Stimulated activated CD4-positive, alpha-beta T cell treated with anti-CD3 and anti-CD28 coated beads, TNF-alpha, amount 100 ng/mL, for 24 hours (primary cell): Measurements from ENCODE around the gene HOXB2.
"Not testable (repeated sequence)": the region's sequence is repeated elsewhere in the genome, so short reads cannot be mapped to it uniquely, and the experiment has no call there.

Source experiments
- DNase-seq, 3 experiments: peaks; one replicate each; pipeline ENCODE4 v3.0.0-alpha.2; 2020; ENCODE audit warnings: low read depth in 3 of 3

The HOXB2 gene

DNA sequence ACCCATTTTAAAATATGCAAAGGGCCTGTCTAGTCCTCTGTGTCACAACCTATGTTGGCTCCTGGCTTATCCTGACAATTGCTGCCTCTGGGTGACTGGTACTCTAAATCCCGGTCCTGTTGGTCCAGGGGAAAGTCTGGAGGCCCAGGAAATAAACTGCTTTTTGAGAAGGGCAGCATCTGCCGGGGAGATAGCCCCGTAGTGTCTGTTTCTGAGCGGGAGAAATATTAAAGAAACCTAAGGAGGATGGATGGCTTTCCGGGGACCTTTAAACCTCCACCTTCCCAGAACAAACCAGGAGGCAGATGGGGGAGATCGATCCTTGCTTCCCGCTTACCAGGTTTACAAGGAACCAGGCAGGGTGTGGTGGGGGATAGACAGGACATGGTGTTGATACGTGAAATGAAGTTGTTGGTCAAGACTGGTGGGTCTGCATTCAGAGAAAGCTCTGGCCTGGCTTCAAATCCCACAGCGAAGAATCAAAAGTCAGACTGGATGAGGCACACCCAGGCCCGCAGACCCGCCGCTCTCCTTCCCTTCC lies 3.8 kb downstream of the HOXB2 start:
- DNase-seq, result no peak

GRCh38 chr17:48540213-48540612 lies 4.7 kb downstream of the HOXB2 start:
- DNase-seq, result no peak

- DNase-seq, result no peak
Measured at GRCh38 chr17:48539177-48539576, 5.7 kb downstream of the HOXB2 start.

GRCh38 chr17:48537316-48537715 lies 7.6 kb downstream of the HOXB2 start:
- DNase-seq, result no peak

GRCh38 chr17:48535793-48536559 lies 8.9 kb downstream of the HOXB2 start:
- DNase-seq, result not testable (repeated sequence)

DNA sequence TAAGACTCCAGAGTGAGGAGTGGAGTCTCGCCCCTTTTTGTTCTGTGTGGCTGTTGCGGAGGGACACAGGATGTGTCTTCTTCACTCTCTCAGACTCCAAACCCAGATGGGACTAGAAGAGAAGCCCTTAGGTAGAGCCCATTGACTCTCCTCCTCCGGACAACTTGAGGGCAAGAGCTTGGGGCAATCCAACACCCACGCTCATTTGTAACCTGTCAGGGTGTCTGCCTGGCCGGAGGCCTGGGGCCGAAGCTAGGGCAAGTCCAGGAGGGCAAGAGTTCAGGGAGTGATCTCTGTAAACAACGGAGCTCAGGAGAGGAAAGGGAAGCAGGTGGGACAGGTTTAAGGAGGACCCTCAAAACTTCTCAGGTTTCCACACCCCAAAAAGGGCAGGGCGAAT lies 12.6 kb downstream of the HOXB2 start:
- DNase-seq, result no peak

GRCh38 chr17:48530887-48531272 lies 14.0 kb downstream of the HOXB2 start, which contains the start of gene HOXB1:
HOXB1 (minus strand) TSS chr17:48531011; CDS start chr17:48530904, 107 bp downstream.
- no peak for DNase-seq

DNA sequence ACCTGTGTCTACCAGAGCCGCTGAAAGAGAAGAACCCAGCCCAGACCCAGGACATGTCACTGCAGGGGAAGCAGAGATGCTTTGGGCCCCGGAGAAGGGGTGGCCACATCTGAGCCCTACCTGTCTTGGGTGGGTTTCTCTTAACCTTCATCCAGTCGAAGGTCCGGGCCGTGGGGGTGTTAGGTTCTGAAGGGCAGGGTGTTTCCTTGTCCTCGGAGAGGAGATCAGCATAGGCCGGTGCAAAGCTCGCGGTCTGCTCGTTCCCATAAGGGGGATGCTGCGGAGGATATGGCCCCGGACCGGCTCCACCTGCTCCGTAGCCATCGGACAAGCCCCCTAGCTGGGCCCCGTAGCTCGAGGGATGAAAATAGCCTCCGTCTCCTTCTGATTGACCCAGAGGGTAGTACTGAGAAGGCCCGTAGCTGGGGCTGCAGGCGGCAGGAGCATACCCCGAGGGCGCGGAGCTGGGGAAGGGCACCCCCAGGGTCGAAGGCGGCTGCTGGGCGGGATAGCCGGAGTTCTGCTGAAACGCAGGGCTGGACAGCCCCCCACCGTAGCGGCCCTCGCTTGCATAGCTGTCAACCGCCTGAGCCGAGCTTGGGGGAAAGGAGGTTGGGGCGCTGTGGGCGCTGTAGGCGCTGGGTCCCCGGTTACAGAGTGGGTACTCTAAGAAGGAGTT lies 14.6 kb downstream of the HOXB2 start:
- DNase-seq, result no peak

DNA sequence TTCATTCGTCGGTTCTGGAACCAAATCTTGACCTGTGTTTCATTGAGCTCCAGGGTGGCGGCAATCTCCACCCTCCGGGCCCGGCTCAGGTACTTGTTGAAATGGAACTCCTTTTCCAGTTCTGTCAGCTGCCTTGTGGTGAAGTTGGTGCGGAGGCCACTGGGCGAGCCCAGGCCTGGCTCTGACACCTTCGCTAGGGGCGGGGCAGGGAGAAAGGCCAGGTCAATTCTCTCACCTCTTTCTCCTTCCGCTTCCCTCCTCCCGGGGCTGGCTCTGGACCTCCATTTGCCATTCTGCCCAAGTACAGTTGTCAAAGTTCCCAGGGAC lies 15.3 kb downstream of the HOXB2 start:
- DNase-seq, result no peak

- DNase-seq, result no peak
Measured at GRCh38 chr17:48528936-48529682, 15.8 kb downstream of the HOXB2 start.

GRCh38 chr17:48528153-48528935 lies 16.6 kb downstream of the HOXB2 start:
- no peak for DNase-seq

- no peak for DNase-seq
Measured at GRCh38 chr17:48527547-48527932, 17.4 kb downstream of the HOXB2 start.

DNA sequence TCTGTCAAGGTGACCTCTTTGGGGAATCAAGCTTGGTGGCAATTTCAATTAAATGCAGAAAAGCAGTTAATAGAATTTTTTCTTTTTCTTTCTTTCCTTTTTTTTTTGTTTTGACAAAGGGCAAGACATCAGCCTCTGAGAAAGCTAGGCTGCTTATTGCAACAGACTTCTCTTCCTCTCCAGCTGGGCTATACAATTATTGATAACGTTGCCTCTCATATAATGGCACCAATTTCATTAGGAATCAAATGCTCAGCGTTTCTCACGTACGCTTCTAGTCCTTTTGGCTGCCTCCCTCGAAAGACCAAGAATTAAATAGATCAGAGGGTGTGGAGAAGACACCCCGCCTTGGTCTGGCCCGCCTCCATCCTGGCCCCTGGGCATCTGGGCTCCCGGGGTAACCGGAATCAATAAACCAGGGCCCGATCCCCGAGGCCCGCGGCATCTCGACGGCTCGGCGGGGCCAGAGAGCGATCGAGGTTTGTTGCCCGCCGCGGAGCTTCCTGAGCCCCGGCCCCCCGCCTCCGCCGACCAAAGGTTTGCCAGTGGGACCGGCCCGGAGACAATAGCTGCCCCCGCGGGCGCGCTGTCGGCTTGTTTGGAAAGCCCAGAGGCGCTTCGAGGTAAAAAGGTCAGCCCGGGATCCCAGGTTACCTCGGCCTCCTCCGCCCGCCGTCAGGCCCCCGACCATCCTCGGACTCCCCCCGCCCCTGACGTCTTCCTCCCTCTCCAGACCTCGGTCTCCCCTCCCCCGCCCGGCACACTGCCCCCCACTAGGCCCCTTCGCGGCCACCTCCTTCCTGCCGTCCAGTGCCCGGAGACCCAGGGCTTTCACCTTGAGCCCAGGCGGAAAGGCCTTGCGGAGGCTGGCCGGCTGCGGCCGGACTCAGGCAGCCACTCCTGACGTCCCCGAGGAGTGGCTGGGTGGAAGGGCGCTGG lies 18.0 kb downstream of the HOXB2 start:
- DNase-seq, result no peak

- no peak for DNase-seq
Measured at GRCh38 chr17:48523010-48523409, 21.9 kb downstream of the HOXB2 start.

DNA sequence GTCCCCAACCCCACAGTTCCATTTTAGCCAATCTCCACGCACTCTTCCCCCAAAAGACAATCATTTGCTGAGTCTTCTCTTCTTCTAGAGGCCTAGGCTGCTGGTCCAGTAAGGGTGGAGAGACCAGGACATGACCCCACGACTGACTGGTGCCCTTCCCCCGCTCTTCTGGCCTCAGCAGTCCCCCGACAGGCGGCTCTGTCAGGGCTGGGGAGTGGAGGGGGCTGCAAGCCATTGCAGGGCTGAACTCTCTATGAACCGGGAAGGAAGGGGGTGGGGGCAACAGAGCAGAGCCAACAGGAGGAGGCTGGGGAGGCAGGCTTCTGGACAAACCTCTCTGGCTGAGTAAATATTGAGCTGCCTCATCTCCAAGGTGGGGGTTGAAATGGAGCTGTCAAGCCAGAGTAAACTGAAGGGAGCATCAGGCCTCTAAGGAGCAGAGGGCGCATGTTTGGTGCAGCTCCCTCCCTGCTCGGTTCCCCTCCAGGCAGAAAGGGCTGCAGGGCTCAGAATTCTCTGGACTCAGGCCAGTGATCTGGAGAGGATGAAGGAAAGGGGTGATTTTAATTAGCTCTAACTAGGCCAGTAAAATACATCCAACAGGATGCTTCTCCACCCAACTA lies 22.8 kb downstream of the HOXB2 start:
- DNase-seq, result no peak

DNA sequence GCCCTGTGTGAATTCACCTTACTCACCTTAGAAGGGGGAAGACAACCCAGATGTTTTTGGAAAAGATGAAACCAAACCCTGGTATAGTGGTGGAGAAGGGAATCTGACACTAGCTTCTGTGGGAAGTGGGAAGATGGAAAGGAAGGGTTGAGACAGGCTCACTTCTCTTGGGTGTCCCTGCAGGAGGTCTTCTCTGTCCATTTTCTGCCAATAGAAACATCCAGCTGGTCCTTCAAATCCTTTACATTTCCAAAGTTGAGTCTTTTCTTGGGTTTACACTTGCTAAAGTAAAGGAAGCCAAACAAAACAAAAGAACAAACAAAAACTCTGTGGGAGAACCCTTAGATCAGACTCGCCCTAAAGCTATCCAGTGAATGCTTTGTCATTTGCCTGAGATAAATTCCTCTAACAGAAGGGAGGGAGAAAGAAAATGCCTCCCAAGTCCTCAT lies 24.3 kb downstream of the HOXB2 start:
- DNase-seq, result no peak

DNA sequence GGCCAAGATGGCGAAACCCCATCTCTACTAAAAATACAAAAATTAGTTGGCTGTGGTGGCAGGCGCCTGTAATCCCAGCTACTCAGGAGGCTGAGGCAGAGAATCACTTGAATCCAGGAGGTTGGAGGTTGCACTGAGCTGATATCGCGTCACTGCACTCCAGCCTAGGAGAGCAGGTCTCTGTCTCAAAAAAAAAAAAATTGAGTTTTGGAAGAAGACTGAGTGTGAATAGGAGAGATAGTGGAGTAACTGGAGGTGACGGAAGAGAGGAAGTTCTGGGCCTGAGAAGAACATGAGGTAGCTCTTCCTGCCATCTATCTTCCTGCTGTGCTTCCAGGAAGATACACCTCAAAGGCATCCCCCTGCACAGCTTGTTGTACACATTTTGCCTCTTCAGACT lies 25.5 kb downstream of the HOXB2 start:
- DNase-seq, result no peak

- DNase-seq, result no peak
Measured at GRCh38 chr17:48517478-48517877, 27.4 kb downstream of the HOXB2 start.

GRCh38 chr17:48515925-48516900 lies 28.7 kb downstream of the HOXB2 start:
- no peak for DNase-seq
